ENCODE measurements around the gene RPP21. TPM values are rescaled to one million over a fixed set of nuclear protein-coding genes. Genes with fewer than 3 reads are reported as not detected.

Gene RPP21
- polyA plus RNA-seq, 1 experiment = 19.7 TPM

- TF ChIP-seq, protein P1, sequence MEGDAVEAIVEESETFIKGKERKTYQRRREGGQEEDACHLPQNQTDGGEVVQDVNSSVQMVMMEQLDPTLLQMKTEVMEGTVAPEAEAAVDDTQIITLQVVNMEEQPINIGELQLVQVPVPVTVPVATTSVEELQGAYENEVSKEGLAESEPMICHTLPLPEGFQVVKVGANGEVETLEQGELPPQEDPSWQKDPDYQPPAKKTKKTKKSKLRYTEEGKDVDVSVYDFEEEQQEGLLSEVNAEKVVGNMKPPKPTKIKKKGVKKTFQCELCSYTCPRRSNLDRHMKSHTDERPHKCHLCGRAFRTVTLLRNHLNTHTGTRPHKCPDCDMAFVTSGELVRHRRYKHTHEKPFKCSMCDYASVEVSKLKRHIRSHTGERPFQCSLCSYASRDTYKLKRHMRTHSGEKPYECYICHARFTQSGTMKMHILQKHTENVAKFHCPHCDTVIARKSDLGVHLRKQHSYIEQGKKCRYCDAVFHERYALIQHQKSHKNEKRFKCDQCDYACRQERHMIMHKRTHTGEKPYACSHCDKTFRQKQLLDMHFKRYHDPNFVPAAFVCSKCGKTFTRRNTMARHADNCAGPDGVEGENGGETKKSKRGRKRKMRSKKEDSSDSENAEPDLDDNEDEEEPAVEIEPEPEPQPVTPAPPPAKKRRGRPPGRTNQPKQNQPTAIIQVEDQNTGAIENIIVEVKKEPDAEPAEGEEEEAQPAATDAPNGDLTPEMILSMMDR (IDR thresholded peaks at IDR 0.05; ENCODE audit: low read depth, low read length) = no peak
- H3K27ac ChIP-seq (ENCODE audit: low read depth, low read length) = no peak overlapping the region
- CTCF ChIA-PET = interaction anchor here (1.4 kb wide), 1 partner anchor 9 kb away, joined by 4 read pairs; no protein-coding TSS in a partner anchor
- no peaks in the 10 kb centered on the region; the same call in 1 of the 2 replicates for H3K9me3 ChIP-seq (ENCODE audit: control insufficient read depth, insufficient read depth, low read length)
- peaks cover 20% of the 10 kb centered on the region for H3K27me3 ChIP-seq (ENCODE audit: control insufficient read depth, insufficient read depth, low read length)
- POLR2A ChIA-PET = no interaction called here
- H3K4me3 ChIP-seq (ENCODE audit: low read depth, low read length) = no peak overlapping the region
- no peak for DNase-seq (ENCODE audit: low read depth, low spot score)
Measured at GRCh38 chr6:30349421-30350177, 4.6 kb downstream of the RPP21 start.

- no peak for DNase-seq (ENCODE audit: low read depth, low spot score)
- no peak overlapping the region for H3K27ac ChIP-seq (ENCODE audit: low read depth, low read length)
- H3K27me3 ChIP-seq (ENCODE audit: control insufficient read depth, insufficient read depth, low read length) = peaks cover 29% of the 10 kb centered on the region
- no peak overlapping the region for H3K4me3 ChIP-seq (ENCODE audit: low read depth, low read length)
- TF ChIP-seq, protein P1 (IDR thresholded peaks at IDR 0.05; ENCODE audit: low read depth, low read length) = no peak
- POLR2A ChIA-PET = no interaction called here
- CTCF ChIA-PET = no interaction called here
- no peaks in the 10 kb centered on the region for H3K9me3 ChIP-seq (ENCODE audit: control insufficient read depth, insufficient read depth, low read length)
Measured at GRCh38 chr6:30350524-30350923, 5.6 kb downstream of the RPP21 start.

- CTCF ChIA-PET = interaction anchor here (1.0 kb wide), 1 partner anchor 101 kb away, joined by 4 read pairs; no protein-coding TSS in a partner anchor
- TF ChIP-seq, protein P1 (IDR thresholded peaks at IDR 0.05; ENCODE audit: low read depth, low read length) = no peak
Measured at GRCh38 chr6:30352550-30352949, 7.6 kb downstream of the RPP21 start.

GRCh38 chr6:30355281-30355680 lies 10.3 kb downstream of the RPP21 start:
- H3K27ac ChIP-seq (ENCODE audit: low read depth, low read length) = no peak overlapping the region
- H3K4me3 ChIP-seq (ENCODE audit: low read depth, low read length) = no peak overlapping the region
- ChIA-PET POLR2A (no interaction called here), CTCF (interaction anchor here (0.8 kb wide), 1 partner anchor 99 kb away, joined by 3 read pairs; no protein-coding TSS in a partner anchor)
- TF ChIP-seq, protein P1 (IDR thresholded peaks at IDR 0.05; ENCODE audit: low read depth, low read length) = no peak
- no peaks in the 10 kb centered on the region; the same call in 1 of the 2 replicates for H3K9me3 ChIP-seq (ENCODE audit: control insufficient read depth, insufficient read depth, low read length)
- H3K27me3 ChIP-seq (ENCODE audit: control insufficient read depth, insufficient read depth, low read length) = peaks cover 51% of the 10 kb centered on the region
- DNase-seq (ENCODE audit: low read depth, low spot score) = no peak

More at GRCh38 chr6:30352550-30352949, 7.6 kb downstream of the RPP21 start:
- POLR2A ChIA-PET = no interaction called here
- Histone ChIP-seq H3K9me3 (ENCODE audit: control insufficient read depth, insufficient read depth, low read length) (no peaks in the 10 kb centered on the region), H3K4me3 (ENCODE audit: low read depth, low read length) (no peak overlapping the region), H3K27me3 (ENCODE audit: control insufficient read depth, insufficient read depth, low read length) (peaks cover 30% of the 10 kb centered on the region), H3K27ac (ENCODE audit: low read depth, low read length) (no peak overlapping the region)
- DNase-seq (ENCODE audit: low read depth, low spot score) = no peak

- TF ChIP-seq, protein P1 (IDR thresholded peaks at IDR 0.05; ENCODE audit: low read depth, low read length) = no peak
- no peak for DNase-seq (ENCODE audit: low read depth, low spot score)
- POLR2A ChIA-PET = no interaction called here
- CTCF ChIA-PET = interaction anchor here (0.7 to 1.4 kb wide), 2 partner anchors 11 to 97 kb away, joined by 3 read pairs; no protein-coding TSS in a partner anchor
- H3K4me3 ChIP-seq (ENCODE audit: low read depth, low read length) = no peak overlapping the region
- H3K27me3 ChIP-seq (ENCODE audit: control insufficient read depth, insufficient read depth, low read length) = peaks cover 50% of the 10 kb centered on the region
- H3K9me3 ChIP-seq (ENCODE audit: control insufficient read depth, insufficient read depth, low read length) = no peaks in the 10 kb centered on the region; the same call in 1 of the 2 replicates
- H3K27ac ChIP-seq (ENCODE audit: low read depth, low read length) = no peak overlapping the region
Measured at GRCh38 chr6:30356536-30356935, 11.6 kb downstream of the RPP21 start.

Measured in AG04450 (cell line).